ENCODE results near the gene GRAP.
"Not testable (repeated sequence)": the region's sequence is repeated elsewhere in the genome, so short reads cannot be mapped to it uniquely, and the experiment has no call there.

DNA sequence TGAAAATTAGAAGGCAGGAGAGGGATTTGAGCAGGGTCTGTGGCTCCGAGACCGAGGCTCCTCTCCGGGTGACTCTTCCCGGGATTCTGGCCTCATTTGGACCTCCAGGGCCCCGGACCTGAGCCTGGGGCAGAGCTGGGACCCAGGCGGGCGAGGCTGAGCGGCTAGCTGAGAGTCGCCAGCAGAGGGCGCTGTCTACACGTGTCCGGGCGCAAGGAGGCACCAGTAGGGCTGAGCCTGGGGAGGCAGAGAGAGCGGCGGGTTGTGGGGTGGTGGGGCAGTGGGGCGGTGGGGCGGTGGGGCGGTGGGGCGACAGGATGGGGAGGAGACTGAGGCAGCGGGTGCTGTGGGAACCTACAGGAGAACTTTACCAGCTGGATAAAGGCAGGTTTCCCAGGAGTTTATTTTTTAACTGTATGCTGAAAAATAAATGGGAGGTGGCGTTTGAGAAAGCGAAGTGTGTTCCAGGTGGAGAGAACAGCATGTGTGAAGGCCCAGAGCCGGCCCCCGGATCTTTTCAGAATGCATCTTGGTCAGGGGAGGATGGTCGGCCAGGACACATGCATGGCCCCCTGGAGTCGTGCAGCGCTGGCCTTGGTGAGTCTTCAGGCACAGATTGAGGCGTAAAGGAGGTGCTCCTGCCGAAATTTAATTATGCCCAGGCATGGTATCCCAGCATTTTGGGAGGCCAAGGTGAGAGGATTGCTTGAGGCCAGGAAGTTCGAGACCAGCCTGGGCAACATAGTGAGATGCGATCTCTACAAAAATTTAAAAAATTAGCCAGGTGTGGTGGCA lies 29.8 kb upstream of the GRAP start:
- TF ChIP-seq, protein P1, sequence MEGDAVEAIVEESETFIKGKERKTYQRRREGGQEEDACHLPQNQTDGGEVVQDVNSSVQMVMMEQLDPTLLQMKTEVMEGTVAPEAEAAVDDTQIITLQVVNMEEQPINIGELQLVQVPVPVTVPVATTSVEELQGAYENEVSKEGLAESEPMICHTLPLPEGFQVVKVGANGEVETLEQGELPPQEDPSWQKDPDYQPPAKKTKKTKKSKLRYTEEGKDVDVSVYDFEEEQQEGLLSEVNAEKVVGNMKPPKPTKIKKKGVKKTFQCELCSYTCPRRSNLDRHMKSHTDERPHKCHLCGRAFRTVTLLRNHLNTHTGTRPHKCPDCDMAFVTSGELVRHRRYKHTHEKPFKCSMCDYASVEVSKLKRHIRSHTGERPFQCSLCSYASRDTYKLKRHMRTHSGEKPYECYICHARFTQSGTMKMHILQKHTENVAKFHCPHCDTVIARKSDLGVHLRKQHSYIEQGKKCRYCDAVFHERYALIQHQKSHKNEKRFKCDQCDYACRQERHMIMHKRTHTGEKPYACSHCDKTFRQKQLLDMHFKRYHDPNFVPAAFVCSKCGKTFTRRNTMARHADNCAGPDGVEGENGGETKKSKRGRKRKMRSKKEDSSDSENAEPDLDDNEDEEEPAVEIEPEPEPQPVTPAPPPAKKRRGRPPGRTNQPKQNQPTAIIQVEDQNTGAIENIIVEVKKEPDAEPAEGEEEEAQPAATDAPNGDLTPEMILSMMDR (IDR thresholded peaks at IDR 0.05), result not testable (repeated sequence)
- TF ChIP-seq POLR2A (IDR thresholded peaks at IDR 0.05), result not testable (repeated sequence)
